GM21367 (cell line): ENCODE measurements around the gene CREB3L4.
"Not testable (repeated sequence)": the region's sequence is repeated elsewhere in the genome, so short reads cannot be mapped to it uniquely, and the experiment has no call there.

Experiments used
- ATAC-seq: cut with Tn5 transposase; IDR thresholded peaks from one replicate; pipeline ENCODE4 v1.9.1; 2021; ENCODE audit not compliant: unreplicated experiment

CREB3L4 gene

DNA sequence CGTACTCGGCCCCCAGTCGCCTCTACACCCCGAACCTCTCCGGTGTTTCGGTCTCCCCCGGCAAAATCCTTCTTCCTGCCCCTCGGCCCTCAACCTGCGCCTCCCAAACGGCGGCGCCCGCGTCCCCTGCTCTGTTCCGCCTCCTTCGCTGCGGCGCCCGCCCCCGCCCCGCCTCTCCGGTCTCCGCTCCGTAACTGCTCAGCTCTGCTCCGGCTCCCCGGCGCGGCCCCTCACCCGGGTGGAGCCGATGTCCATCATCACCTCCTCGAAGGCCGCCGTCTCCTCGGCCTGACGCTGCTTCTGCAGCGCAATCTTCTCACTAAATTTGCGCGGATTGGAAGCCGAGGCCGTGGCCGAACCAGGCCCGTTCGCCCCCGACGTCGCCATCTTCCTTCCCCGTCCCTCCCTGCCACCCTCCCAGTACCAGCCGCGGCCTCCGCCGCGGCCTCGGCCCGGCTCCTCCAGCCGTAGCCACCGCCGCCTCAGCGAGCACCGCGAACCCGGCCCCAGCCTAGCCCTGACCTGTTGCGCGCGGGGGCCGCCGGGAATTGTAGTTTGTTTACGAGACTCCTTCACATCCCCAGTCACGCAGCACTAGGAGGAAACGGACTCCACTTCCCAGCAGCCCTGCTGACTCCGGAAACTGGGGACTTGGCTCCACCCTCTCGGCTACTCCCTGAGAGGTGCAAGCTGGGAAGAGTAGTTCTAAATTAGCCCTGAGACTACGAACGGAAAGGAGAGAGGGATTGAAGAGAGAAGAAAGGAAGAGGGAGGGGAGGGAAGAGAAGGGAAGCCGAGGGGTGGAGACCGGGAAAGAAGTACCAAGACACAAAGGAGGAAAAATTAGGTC lies 9.4 kb upstream of the CREB3L4 start, which contains the start of gene CRTC2:
TSS of gene CRTC2 (minus strand) at position 502 of the 850 bp plus-strand sequence. CDS start at position 387, 115 bp downstream.
- peak; percentile 64 for ATAC-seq

DNA sequence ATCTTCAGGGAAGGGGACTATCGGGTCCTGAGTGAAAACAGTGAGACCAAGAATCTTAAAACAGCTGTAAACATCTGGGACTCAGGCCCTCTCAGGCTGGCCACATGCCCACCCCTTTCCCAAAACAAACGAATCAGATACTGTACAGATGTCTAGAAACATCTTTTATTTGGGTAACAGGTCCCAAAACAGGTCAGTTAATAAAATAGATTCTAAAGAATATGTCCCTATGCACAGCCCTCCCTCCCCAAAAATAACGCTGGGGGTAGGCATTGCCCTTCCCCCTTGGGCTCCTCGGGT lies 8.8 kb upstream of the CREB3L4 start:
- ATAC-seq, result no peak

DNA sequence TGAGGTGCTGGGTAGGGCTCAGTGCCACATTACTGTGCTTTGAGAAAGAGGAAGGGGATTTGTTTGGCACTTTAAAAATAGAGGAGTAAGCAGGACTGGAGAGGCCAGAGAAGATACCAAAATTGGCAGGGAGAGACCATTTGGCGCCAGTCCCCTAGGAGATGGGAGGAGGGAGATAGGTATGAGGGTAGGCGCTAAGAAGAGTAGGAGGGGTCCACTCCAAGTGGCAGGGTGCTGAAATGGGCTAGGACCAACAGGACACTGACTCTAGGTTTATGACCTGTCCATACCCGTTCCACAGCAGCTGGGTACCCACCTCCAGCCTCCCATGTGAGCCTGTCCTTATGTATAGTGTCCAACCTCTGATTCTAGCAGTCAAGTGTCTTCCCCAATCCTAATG lies 8.2 kb upstream of the CREB3L4 start:
- no peak for ATAC-seq

DNA sequence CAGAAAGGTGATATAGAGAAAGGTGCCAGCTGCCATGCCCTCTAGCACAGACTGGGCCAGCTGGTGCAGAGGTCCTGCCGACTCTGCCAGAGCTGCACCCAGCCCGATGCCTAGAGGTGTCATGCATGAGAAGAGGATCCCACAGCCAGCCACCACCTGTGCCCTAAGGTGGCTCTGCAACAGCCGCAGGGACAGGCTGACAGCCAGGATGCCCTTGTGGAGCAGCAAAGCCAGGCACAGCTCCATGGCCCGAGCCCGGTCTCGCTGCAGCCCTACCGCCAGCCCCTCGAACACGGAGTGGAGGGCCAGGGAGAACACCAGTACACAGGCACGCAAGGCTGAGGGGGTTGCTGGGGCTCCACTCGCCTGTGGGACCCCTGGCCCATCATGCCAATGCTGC lies 7.5 kb upstream of the CREB3L4 start:
- no peak for ATAC-seq

DNA sequence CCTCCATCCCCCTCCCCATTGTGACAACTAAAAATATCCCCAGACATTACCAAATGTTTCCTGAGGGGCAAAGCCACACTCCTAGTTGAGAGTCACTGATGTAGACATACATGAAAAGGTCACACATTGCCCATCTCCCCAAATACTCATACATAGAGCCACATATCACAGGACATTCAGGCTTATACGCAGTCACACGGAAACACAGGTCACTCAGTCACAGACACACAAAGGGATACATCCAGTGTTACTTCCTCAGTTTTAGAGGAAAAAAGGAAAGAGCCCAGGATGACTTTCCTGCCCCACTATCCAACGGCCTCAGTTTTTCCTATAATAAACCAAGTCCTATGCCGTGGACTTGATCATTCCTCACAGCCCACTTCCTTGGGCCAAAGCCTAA lies 6.3 kb upstream of the CREB3L4 start:
- ATAC-seq, result no peak

DNA sequence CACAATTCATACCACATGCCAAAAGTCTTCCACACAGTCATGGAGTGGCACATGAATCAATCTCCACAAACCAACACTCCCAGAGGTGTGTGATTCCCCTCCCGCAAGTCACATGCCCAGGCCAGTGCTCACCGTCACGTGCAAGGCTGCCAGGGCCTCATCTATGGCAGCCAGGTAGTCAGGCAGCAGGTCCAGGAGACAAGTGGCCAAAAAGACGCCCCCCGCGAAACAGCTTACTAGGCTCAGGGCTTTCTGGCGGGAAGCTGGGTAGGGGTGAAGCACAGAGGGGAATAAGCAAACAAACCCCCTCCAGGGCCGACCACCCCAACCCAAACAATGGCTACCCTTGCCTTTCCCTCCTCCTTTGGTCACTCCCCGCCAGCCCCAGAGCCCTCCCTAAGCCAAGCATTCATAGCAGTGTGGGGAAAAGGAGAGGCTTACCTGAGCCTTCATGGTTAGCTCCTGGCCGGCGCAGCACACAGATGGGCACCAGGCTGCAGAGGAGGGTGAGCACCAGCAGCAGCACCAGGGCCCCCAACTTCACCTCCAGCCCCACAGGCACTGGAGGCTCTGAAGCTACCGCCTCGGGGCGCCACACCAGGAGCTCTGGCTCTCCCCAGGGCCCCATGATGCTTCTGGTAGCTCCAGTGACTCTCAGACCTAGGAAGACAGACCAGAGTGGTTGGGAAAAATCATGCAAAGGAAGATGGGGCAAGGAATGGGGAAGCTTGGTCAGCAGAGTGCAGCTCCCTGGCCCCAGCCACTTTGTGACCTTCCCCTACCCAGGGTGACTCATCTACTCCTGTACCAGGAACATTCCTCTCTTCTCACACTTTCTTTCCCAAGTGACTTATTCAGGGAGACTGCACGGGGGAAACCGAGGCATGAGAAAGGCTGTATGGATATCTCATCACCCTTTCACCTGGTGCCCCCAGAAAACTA lies 5.3 kb upstream of the CREB3L4 start:
- ATAC-seq, result no peak

DNA sequence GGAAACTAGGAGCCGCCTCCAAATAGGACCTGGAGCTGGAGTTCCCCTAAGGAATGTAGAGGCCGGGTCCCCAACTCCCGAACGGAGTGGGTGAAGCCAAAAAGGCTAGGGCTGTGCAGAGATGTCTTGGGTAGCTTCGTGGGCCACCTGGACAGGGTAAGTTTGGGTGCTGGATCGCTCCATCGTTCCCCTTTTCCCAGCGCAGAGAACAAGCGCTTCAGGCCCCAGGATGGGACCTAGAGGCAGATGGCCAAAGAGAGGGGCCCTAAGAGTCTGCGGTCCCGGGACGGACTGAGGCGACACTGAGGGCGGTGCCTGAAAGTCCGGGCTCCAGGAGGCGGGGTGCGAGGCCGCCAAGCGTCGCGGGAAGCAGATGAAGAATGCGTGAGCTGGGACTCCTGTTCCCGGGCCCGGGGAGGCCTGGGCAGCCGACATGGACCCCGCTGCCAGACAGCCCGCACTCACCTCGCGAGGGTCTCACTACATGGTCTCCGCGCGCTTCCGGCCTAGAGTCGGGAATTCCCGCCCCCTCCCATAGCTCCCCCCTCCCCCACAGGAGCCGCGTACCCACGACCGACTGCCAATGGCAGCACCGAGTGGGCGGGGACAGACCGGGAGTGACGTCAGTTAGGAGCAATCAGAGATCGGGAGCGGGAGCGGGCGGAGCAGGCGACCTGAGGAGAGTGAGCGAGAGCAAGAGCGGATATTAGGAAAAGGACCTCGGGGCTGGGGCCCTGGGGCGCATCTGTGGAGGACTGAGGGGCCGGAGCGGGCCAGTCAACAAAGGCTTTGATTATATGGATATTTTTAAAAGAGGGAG lies 4.5 kb upstream of the CREB3L4 start, which contains the start of gene SLC39A1:
TSS of gene SLC39A1 (minus strand) at position 508 of the 820 bp plus-strand sequence. CDS start 822 bp downstream, outside the sequence.
- peak; percentile 30 for ATAC-seq

DNA sequence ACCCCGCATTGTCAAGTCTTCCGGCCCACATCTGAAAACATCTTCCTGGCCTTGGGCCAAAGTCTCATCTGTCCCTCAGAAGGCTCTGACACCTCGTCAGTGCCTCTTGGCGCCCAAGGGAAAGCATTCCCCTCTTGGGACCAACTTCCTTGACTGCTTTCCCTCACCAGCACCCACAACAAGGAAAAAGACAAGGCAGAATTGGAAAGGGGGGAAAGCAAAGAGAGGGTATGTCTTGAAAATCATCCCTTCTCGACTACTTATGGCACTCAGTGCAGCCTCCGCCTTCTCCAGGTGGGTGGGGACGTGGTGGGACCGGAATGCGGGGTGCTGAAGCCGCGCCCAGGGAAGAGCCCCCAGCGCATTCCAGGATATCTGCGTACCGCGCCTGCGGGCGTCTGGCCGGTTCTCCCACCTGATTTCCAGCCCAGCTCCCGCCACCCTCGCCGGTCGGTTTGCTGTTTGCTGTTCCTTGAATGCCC lies 3.8 kb upstream of the CREB3L4 start:
- no peak for ATAC-seq

DNA sequence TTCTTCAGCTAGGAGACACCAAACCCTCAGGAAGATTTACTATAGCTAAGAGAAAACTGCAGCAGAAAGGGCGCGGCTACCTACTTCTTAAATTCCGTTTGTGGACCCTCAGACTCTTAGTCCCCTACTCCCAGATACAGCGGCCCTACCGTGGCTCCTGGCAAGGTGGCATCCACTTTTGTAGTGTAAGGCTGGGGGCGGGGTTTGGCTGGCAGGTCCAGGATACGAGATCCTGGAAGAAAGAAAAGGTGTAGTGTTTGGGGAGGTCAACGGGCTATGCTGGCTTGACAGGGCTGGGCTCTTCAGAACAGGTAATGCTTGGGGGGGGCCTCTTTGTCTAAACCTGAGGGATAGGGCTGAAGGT lies 280 bp downstream of the CREB3L4 start:
- no peak for ATAC-seq

DNA sequence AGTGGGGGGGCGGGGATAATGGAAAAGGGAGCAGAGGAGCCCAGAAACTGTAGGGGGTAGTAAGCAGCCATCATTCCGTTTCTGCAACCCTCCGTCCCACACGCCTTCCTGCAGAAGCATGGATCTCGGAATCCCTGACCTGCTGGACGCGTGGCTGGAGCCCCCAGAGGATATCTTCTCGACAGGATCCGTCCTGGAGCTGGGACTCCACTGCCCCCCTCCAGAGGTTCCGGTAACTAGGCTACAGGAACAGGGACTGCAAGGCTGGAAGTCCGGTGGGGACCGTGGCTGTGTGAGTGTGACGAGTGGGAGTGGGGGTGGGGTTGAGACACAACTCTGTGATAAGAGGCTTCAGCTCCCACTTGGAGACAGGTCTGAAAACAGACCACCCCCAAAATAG lies 706 bp downstream of the CREB3L4 start:
- ATAC-seq, result no peak

DNA sequence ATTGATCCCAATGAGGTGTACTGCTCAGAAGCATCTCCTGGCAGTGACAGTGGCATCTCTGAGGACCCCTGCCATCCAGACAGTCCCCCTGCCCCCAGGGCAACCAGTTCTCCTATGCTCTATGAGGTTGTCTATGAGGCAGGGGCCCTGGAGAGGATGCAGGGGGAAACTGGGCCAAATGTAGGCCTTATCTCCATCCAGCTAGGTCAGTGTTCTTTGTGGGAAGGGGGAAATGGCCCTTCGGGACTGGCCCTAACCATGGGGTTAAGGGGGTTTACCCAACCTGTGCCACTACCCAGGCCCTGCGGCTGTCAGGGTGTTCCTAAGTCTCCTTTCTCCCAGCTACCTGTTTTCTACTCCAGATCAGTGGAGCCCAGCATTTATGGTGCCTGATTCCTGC lies 1.3 kb downstream of the CREB3L4 start:
- ATAC-seq, result no peak

DNA sequence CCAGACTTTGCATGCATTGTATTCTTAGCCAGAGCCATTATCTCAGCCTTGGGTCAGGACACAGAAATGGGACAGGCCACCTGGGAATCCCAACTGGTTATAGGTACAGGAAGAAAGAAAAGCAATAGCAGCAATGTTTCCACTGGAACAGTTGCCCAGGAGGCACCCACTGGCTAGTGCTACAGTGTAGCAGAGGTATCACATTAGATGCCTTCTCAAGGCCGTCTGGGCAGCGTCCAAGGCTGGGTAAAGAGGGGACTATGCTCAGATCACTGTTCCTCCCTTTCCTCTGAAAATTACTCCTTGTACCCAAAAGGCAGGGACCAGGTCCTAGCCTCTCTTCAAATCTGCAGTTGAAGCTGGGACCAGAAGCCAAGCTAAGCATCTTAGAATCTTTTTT lies 2.6 kb downstream of the CREB3L4 start:
- ATAC-seq, result no peak

DNA sequence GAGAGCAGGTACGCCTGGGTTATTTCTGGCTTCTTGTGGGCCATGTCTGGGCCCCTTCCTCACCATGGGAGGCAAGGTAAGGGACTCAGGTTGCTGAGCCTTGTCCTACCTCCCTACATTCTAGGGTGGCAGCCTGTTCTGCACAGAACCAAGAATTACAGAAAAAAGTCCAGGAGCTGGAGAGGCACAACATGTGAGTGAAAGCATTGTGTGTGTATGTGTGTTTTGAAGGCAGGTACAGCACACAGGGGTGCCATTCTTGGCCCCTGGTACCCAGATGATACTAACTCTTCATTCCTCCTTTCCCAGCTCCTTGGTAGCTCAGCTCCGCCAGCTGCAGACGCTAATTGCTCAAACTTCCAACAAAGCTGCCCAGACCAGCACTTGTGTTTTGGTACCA lies 5.4 kb downstream of the CREB3L4 start:
- no peak for ATAC-seq

DNA sequence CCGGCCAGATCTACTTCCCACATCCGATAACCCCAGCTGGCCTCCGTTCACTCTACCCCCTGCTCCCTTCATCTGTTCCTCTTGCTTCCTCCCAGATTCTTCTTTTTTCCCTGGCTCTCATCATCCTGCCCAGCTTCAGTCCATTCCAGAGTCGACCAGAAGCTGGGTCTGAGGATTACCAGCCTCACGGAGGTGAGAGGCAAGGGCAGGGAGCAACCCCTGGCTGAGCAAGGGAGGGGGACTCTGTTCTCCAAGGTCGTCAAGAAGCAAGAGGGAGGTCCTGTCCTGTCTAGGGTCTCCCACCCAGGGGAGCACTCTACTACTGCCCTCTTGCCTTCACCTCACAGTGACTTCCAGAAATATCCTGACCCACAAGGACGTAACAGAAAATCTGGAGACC lies 5.8 kb downstream of the CREB3L4 start:
- no peak for ATAC-seq

DNA sequence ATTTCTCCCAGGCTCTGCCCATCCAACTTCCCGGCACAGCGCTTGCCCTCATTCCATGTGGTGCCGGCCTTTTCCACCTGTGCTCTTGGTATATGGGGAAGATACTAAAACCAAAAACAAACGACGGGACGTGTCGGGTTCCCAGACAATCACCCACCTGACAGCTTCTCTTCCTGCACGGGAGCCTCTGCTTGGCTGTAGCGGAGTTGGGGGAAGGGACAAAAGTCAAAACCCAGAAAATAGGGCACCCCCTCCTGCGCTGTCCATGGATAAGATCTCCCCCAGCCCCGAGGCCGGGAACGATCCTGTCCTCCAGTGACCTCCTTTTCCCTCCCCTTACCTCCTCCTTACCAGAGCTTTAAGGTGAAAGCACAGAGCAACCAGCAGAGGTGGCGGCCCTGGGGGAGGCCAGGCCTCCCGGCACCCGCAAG lies 9.1 kb downstream of the CREB3L4 start:
- ATAC-seq, result no peak

DNA sequence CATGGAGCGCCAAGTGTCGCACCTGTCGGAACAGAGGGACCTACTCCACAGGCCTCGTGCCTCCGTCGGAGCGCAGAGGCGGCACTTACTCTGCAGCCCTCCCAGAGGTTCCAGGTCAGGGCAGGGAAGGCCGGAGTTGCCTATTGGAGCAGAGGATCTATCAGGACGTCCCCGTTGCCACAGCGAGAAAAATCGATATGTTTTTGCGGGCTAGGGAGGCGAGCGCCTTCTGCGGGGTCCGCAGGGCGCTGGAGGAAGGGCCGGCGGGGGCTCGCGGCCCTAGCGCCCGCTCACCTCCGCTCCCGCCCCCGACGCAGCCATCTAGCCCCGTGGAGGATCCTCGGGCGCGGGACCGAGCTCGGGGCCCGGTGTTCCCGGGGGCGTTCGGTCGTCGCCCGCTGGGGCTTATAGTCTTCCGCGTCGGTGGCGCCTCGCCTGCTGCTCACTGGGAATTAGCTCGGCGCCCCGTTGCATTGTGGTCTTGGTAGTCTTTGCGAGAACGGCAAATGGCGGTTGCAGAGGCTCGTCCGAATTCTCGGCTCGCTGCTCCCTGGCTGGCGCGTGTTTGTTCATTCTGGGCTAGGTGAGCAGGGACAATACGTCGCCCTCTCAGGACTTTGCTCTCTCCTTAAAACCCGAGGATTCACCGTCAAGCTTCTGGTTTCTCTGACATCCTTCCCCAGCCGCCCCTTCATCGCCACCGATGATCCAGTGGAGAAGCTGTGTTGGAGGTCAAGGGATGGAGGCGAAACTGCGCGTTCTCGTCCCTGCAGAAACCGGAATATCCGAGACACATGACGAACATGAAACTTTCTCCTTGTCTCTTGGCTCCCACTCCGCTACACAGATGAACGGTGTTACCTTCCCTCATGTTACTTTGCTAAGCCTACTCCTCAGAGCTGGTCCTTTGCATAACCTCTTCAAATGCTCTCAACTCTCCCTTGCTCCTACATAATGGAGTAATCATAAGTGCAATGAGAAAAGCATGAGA lies 9.8 kb downstream of the CREB3L4 start, which contains the start of gene JTB:
TSS of gene JTB (minus strand) at position 425 of the 991 bp plus-strand sequence. CDS start at position 3, 422 bp downstream.
- peak; percentile 62 for ATAC-seq

DNA sequence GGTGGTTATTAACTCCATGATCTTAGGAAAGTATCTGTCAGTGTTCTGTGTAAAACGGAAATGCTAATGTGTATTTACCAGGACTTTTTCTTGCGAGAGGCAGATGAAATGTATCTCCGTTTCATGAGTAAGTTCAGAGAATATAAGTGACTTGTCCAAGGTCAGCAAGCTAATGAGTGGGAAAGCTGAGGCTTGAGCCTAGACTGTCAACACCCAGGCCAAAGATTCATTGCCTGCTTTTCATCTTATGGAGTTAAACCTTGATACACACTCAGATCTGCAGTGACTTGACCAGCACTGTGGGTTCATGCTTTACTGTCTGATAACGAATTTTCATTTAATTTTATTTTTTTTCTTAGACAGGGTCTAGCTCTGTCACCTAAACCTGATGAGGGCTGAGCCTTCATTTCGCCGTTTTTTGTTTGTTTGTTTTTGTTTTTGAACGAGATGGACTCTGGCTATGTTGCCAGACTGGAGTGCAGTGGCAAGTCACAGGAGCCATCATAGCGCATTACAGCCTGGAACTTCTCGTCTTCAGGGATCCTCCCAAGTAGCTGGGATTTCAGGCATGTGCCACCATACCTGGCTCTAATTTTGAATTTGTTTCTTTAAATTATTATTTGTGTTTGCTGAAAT lies 10.7 kb downstream of the CREB3L4 start:
- ATAC-seq, result no peak

DNA sequence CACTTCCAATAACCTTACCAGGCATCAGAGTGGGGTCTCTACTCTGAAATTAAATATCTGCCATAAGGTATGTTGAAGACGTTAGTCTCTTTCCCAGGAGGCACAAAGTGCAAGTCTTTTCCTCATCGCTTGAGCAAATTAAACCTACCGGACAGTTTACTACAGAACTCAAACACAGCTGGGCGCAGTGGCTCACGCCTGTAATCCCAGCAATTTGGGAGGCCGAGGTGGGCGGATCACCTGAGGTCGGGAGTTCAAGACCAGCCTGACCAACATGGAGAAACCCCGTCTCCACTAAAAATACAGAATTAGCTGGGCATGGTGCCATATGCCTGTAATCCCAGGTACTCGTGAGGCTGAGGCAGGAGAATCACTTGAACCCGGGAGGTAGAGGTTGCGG lies 11.4 kb downstream of the CREB3L4 start:
- not testable (repeated sequence) for ATAC-seq

DNA sequence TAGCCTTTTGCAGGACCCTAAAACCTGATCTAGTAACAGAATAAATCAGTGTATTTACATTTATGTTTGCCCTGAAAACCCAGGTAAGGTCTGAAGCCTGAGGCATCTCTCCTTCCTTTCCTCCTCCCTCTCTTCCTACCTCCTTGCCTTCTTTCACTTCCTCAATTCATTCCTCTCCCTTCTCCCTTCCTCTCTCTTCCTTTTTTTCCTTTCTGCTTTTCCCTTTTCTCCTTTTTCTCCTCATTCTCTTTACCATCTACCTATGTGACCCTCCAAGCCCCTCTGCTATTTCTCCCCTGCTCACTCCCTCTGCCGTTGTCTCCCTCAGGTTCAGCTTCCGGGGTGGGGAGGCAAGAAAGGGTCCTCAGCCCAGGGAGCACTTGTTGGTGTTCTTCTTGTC lies 14.0 kb downstream of the CREB3L4 start:
- not testable (repeated sequence) for ATAC-seq
